K562 (cell line): ENCODE measurements around the gene CEP120. TPM values are rescaled to one million over a fixed set of nuclear protein-coding genes. Genes with fewer than 3 reads are reported as not detected.

Source experiments
- ATAC-seq: fragments of 200-7000 bp; cut with Tn5 transposase; 3 replicates; pipeline ENCODE4 v1.9.1; 2020; ENCODE audit warnings: moderate library complexity
- BruUV-seq: library from RNA; stranded (reverse); fragments of 400-500 nt; replicated peaks from 2 replicates; lab custom pipeline; 2021; lab: Mats Ljungman, UMichigan
- CTCF ChIA-PET: fragments of 300-600 bp; formaldehyde crosslinking; extraction: SDS; loops from one replicate; lab custom pipeline; 2021; ENCODE audit warnings: low intra/inter-chr PET ratio; lab: Yijun Ruan, JAX
- POLR2A ChIA-PET: fragments of 300-600, 350-650 bp; sonication (Branson Sonifier 250); formaldehyde crosslinking; extraction: SDS; loops from one replicate; lab custom pipeline; 2021; ENCODE audit warnings: antibody characterized with exemption, inconsistent platforms; lab: Yijun Ruan, JAX
- DNase-seq, 4 experiments: peaks; one replicate each; pipeline versions ENCODE4 v3.0.0 to v3.0.0-alpha.2; 2011 to 2018; ENCODE audit warnings: low spot score in 3 of 4, mixed read lengths in 3 of 4; ENCODE audit errors: extremely low read depth in 1 of 4
- FAIRE-seq: peaks from 2 replicates; lab custom pipeline; 2011; peaks lifted over from hg19 to GRCh38; lab: Jason Lieb, UNC
- H2AFZ ChIP-seq: 2 replicates; pipeline ENCODE4 v1.6.0; 2011; ENCODE audit warnings: low read depth, low read length, control low read depth, inconsistent platforms
- H3K27ac ChIP-seq: fragments of 200-600 bp; 3 replicates; pipeline ENCODE4 v1.8.0; 2011; ENCODE audit warnings: low read depth, mild to moderate bottlenecking, control low read depth, inconsistent platforms, low read length, moderate library complexity, mixed read lengths; ENCODE audit errors: extremely low read depth
- H3K27me3 ChIP-seq, 2 experiments: fragments of 300-600 bp in 1 of 2; 2 replicates in 1 of 2; 3 replicates in 1 of 2; pipeline versions ENCODE4 v1.6.0 to v1.8.0; 2011; ENCODE audit warnings: inconsistent platforms in 2 of 2, low read length in 2 of 2, mild to moderate bottlenecking in 1 of 2, mixed read lengths in 1 of 2, moderate library complexity in 1 of 2; ENCODE audit not compliant: control insufficient read depth in 2 of 2, insufficient read depth in 2 of 2
- H3K36me3 ChIP-seq: fragments of 300-600 bp; 3 replicates; pipeline ENCODE4 v1.8.0; 2011; ENCODE audit warnings: mild to moderate bottlenecking, low read length, inconsistent platforms; ENCODE audit not compliant: control insufficient read depth, insufficient read depth
- H3K4me1 ChIP-seq, 2 experiments: fragments of 200-600 bp in 1 of 2; replicated peaks in 1 of 2; 2 replicates in 1 of 2; 3 replicates in 1 of 2; pipeline versions ENCODE4 v1.5.1 to v1.8.0; 2011; ENCODE audit warnings: inconsistent platforms in 2 of 2, low read length in 2 of 2, mild to moderate bottlenecking in 1 of 2, mixed read lengths in 1 of 2, moderate library complexity in 1 of 2; ENCODE audit not compliant: control insufficient read depth in 2 of 2, insufficient read depth in 2 of 2
- H3K4me2 ChIP-seq: 2 replicates; pipeline ENCODE4 v1.6.1; 2011; ENCODE audit warnings: low read length, control low read depth, inconsistent platforms, mixed read lengths; ENCODE audit not compliant: insufficient read depth
- H3K4me3 ChIP-seq: fragments of 200-600 bp; sonication (generic), shearing (Covaris generic); 2 replicates; pipeline ENCODE4 v1.5.1; 2016; ENCODE audit warnings: control low read depth, inconsistent platforms
- H3K79me2 ChIP-seq: fragments of 200-600 bp; 3 replicates; pipeline ENCODE4 v1.8.0; 2011; ENCODE audit warnings: low read length, inconsistent platforms; ENCODE audit not compliant: control insufficient read depth, insufficient read depth
- H3K9ac ChIP-seq, 2 experiments: 2 replicates each; pipeline versions ENCODE4 v1.6.0 to v1.6.1; 2011; ENCODE audit warnings: low read depth in 2 of 2, low read length in 2 of 2, control low read depth in 1 of 2, inconsistent platforms in 1 of 2, mild to moderate bottlenecking in 1 of 2, mixed read lengths in 1 of 2; ENCODE audit not compliant: insufficient read depth in 1 of 2
- H3K9me1 ChIP-seq: one replicate; pipeline ENCODE4 v1.6.0; 2011; ENCODE audit warnings: inconsistent platforms, mild to moderate bottlenecking, low read length, moderate library complexity; ENCODE audit not compliant: control insufficient read depth, insufficient read depth
- H3K9me3 ChIP-seq: replicated peaks from 2 replicates; pipeline ENCODE4 v1.5.1; 2011; ENCODE audit warnings: low read depth, low read length, inconsistent platforms; ENCODE audit not compliant: control insufficient read depth, insufficient read depth
- H4K20me1 ChIP-seq: replicated peaks from 2 replicates; pipeline ENCODE4 v1.6.1; 2011; ENCODE audit warnings: low read length, inconsistent platforms, mixed read lengths; ENCODE audit not compliant: control insufficient read depth, insufficient read depth
- ARHGAP35 ChIP-seq: fragments of 450-650 bp; IDR thresholded peaks from 2 replicates; pipeline ENCODE4 v1.6.1; 2018; ENCODE audit not compliant: partially characterized antibody
- CXXC5 ChIP-seq: fragments of 250-450 bp; sonication (Bioruptor Pico); IDR thresholded peaks from 2 replicates; pipeline ENCODE4 v1.8.0; 2022; ENCODE audit warnings: inconsistent platforms, mild to moderate bottlenecking, moderate library complexity
- NFIC ChIP-seq: fragments of 450-650 bp; IDR thresholded peaks from 2 replicates; pipeline ENCODE4 v1.6.1; 2017; ENCODE audit warnings: mild to moderate bottlenecking, inconsistent platforms
- NFIX ChIP-seq: fragments of 250-450 bp; sonication (Bioruptor Pico); IDR thresholded peaks from 2 replicates; pipeline ENCODE4 v1.4.0; 2020; ENCODE audit warnings: low read depth, mild to moderate bottlenecking, moderate library complexity
- NR3C1 ChIP-seq: sonication (generic); formaldehyde crosslinking; IDR thresholded peaks from 2 replicates; pipeline ENCODE4 v1.8.1; 2022; ENCODE audit warnings: missing genetic modification reagents
- PML ChIP-seq: IDR thresholded peaks from 2 replicates; pipeline ENCODE4 v1.6.1; 2012; ENCODE audit warnings: low read length, inconsistent platforms
- RAD21 ChIP-seq, 2 experiments: fragments of 250-450 bp in 1 of 2; fragments of 450-650 bp in 1 of 2; sonication (Bioruptor Pico) in 1 of 2; formaldehyde crosslinking in 1 of 2; IDR thresholded peaks in 1 of 2; conservative IDR thresholded peaks in 1 of 2; 2 replicates each; pipeline versions ENCODE4 v1.4.0 to v1.8.0; 2020 to 2022; ENCODE audit warnings: mild to moderate bottlenecking in 2 of 2, moderate library complexity in 1 of 2
- SMC3 ChIP-seq: conservative IDR thresholded peaks from 2 replicates; pipeline ENCODE4 v1.6.1; 2011; ENCODE audit warnings: low read depth, low read length, improper control_type of control experiment; ENCODE audit not compliant: insufficient read depth
- SNIP1 ChIP-seq: fragments of 450-650 bp; IDR thresholded peaks from 2 replicates; pipeline ENCODE4 v1.7.1; 2017; ENCODE audit warnings: low read depth, mild to moderate bottlenecking
- SRSF3 ChIP-seq: fragments of 200-400 bp; formaldehyde crosslinking; IDR thresholded peaks from 2 replicates; pipeline ENCODE4 v1.6.1; 2016; ENCODE audit warnings: mild to moderate bottlenecking, low read length, moderate library complexity; ENCODE audit not compliant: insufficient read depth
- SRSF7 ChIP-seq: fragments of 200-400 bp; formaldehyde crosslinking; optimal IDR thresholded peaks from 2 replicates; pipeline ENCODE3; 2017; ENCODE audit warnings: mild to moderate bottlenecking, low read depth, low read length
- ZNF444 ChIP-seq: fragments of 250-450 bp; sonication (Bioruptor Pico); IDR thresholded peaks from 2 replicates; pipeline ENCODE4 v1.4.0; 2020; ENCODE audit warnings: mild to moderate bottlenecking, moderate library complexity
- ZNF696 ChIP-seq: fragments of 250-450 bp; sonication (Bioruptor Pico); conservative IDR thresholded peaks from 2 replicates; pipeline ENCODE4 v1.4.0; 2020; ENCODE audit warnings: mild to moderate bottlenecking, moderate library complexity
- ZNF780A ChIP-seq: fragments of 250-450 bp; sonication (Bioruptor Pico); IDR thresholded peaks from 2 replicates; pipeline ENCODE4 v1.5.0; 2021; ENCODE audit warnings: mild to moderate bottlenecking
- in situ Hi-C: fragments of 300-500 bp; cut with MboI; formaldehyde crosslinking; loops from 4 replicates; pipeline ENCODE4 v1.15.0; 2018; ENCODE audit warnings: inconsistent platforms, mixed read lengths
- intact Hi-C: fragments of 100-400 bp; cut with micrococcal nuclease; formaldehyde crosslinking; loops from 2 replicates; pipeline ENCODE4 v1.14.2; 2022
- polyA plus RNA-seq, 8 experiments: library from polyadenylated mRNA; depleted of rRNA in 4 of 8; stranded (reverse) in 5 of 8; unstranded in 3 of 8; fragments of >200 nt; fragmentation: Nextera tagmentation in 2 of 8; fragmentation: Illumina TruSeq in 1 of 8; extraction: Ambion mirVana in 2 of 8; extraction: Trizol in 1 of 8; gene quantifications; 2 replicates each; pipeline versions ENCODE4 v1.2.1 to v1.2.3, GENCODE V29; 2011 to 2014; ENCODE audit warnings: inconsistent platforms in 1 of 8, missing spikeins in 1 of 8
- total RNA-seq, 7 experiments: library from RNA; depleted of rRNA in 6 of 7; stranded (reverse); fragments of >200 nt in 6 of 7; fragmentation: Illumina TruSeq in 2 of 7; extraction: Trizol in 2 of 7; gene quantifications; 2 replicates each; pipeline versions ENCODE4 v1.2.1 to v1.2.3, GENCODE V29; 2011 to 2021; ENCODE audit warnings: low replicate concordance in 1 of 7
- TF ChIP-seq, protein P1 (sequence below): fragments of 450-650 bp; IDR thresholded peaks from one replicate; pipeline ENCODE4 v1.6.1; 2018; ENCODE audit warnings: mild to moderate bottlenecking, moderate library complexity; ENCODE audit not compliant: partially characterized antibody

The CEP120 gene
- total and polyA plus RNA-seq, 9 of the 15 experiments (the other 6 are each of a cell fraction or from before 2014, with no cell fraction given) = 3.3 to 24.9 (median 14.4) TPM

DNA sequence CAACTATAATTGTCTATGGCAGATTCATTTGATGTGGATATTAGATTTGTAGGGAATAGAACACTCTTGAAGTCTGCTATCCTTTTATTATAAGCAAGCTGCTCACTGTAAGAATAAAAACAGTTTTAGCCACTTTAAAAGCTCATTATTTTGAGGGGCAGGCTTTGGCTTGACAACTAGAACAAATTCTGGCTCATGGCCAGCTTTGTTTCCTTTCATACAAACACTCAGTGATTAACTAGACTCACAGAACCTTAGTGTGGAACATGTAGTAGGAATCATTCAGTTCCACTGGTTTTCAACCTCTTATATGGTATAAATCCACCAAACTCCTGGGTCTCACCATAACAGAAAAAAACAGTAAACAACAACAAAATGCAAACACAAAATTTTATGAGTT lies 27.4 kb upstream of the CEP120 start:
- H3K9me1 ChIP-seq = no peaks in the 10 kb centered on the region
- H3K4me3 ChIP-seq = no peak overlapping the region
- no peaks in the 10 kb centered on the region for H3K9me3 ChIP-seq
- H3K4me1 ChIP-seq = peaks cover 3 to 12% of the 10 kb centered on the region in 2 experiments; a peak in 2 of 5 replicates
- no peak overlapping the region for H3K27ac ChIP-seq
- H3K4me2 ChIP-seq = no peak overlapping the region
- no peaks in the 10 kb centered on the region for H3K79me2 ChIP-seq
- POLR2A ChIA-PET = interaction anchor here (1.4 kb wide), 1 partner anchor 27 kb away, joined by 3 read pairs; the partner anchor contains the start of gene CEP120
- FAIRE-seq = no peak
- DNase-seq = no peak
- no peak overlapping the region for H2AFZ ChIP-seq
- ATAC-seq = no peak
- TF ChIP-seq ZNF780A (no peak), SRSF3 (no peak), NFIC (peak; percentile 86), SMC3 (no peak), ARHGAP35 (no peak), ZNF444 (no peak), NR3C1 (CRISPR knock-in tag) (no peak), SRSF7 (no peak), PML (no peak), RAD21 (CRISPR knock-in tag; conservative IDR thresholded peaks at IDR 0.05 in 1 of 2, IDR thresholded peaks at IDR 0.05 in 1 of 2) (no peak), ZNF696 (no peak), NFIX (CRISPR knock-in tag) (peak; percentile 4; the same call in 1 of the 2 replicates), SNIP1 (no peak), CXXC5 (CRISPR knock-in tag) (no peak)
- TF ChIP-seq, protein P1, sequence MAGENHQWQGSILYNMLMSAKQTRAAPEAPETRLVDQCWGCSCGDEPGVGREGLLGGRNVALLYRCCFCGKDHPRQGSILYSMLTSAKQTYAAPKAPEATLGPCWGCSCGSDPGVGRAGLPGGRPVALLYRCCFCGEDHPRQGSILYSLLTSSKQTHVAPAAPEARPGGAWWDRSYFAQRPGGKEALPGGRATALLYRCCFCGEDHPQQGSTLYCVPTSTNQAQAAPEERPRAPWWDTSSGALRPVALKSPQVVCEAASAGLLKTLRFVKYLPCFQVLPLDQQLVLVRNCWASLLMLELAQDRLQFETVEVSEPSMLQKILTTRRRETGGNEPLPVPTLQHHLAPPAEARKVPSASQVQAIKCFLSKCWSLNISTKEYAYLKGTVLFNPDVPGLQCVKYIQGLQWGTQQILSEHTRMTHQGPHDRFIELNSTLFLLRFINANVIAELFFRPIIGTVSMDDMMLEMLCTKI = no peak
- in situ Hi-C loops = no loop called here
- no peaks in the 10 kb centered on the region for H4K20me1 ChIP-seq
- H3K9ac ChIP-seq = no peak overlapping the region
- H3K27me3 ChIP-seq = no peaks in the 10 kb centered on the region
- CTCF ChIA-PET = no interaction called here
- no TSS peak for BruUV-seq
- intact Hi-C loops = no loop called here
- no peaks in the 10 kb centered on the region for H3K36me3 ChIP-seq
